Measurements from ENCODE around the gene RIPK1.
"Not testable (repeated sequence)": the region's sequence is repeated elsewhere in the genome, so short reads cannot be mapped to it uniquely, and the experiment has no call there.

RIPK1 gene

DNA sequence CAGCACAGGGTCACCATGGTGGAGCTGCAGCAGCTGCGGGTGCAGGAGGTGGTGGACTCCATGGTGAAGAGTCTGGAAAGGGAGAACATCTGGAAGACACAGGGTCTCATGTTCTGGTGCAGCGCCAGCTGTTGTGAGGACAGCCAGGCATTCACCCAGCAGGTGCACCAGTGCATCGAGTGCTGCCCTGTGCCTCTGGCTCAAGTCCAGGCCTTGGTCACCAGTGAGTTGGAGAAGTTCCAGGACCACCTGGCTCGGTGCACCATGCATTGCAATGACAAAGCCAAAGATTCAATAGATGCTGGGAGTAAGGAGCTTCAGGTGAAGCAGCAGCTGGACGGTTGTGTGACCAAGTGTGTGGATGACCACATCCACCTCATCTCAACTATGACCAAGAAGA lies 22.9 kb upstream of the RIPK1 start:
- DNase-seq: no peak

DNA sequence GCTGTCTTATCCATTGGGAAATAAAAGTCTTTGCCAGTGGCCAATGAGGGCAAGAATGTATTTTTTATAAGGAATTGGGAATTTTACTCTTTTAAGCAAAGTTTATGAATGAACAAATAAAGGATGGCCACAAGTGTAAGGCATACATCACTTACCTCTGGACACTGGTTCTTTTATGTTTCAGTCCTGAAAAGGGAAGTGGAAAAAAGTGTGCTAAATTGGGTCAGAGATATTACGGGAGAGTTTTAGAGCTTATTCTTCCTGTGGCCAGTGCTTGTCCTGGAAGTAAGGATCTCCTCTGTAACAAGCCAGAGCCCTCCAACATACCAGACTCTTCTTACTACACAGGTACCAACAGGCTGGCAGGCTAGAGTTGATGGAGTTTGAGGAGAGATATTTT lies 22.5 kb upstream of the RIPK1 start:
- no peak for DNase-seq

DNA sequence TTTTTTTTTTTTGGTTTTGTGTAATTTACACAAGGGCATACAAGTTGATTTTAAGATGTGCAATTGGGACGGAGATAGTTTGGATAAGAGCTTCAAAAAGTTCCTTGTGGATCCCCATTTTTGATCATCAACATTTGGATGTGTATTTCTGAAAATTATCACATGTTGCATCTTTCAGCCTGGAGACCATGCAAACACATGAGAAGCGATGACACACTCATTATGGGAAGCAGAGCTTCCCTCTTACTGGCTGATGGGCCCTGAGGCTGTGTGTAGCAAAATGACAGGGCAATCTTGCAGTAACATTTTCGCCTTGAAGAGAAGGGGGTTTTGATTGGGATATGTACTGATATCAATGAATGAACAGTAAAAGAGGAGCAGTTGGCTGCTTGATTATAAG lies 22.0 kb upstream of the RIPK1 start:
- no peak for DNase-seq

DNA sequence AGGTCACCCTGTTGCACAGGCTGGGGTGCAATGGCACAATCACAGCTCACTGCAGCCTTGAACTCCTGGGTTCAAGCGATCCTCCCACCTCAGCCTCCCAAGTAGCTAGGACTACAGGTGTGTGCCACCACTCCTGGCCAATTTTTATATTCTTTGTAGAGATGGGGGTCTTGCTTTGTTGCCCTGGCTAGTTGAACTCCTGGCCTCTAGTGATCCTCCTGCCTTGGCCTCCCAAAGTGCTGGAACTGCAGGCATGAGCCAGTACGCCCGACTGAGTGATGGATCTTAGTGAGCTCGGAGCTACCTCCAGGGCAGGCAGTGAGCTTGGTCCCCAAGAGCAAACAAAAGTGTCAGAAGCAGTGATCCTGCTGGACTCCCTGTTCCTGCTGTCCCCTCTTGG lies 20.3 kb upstream of the RIPK1 start:
- DNase-seq: not testable (repeated sequence)

DNA sequence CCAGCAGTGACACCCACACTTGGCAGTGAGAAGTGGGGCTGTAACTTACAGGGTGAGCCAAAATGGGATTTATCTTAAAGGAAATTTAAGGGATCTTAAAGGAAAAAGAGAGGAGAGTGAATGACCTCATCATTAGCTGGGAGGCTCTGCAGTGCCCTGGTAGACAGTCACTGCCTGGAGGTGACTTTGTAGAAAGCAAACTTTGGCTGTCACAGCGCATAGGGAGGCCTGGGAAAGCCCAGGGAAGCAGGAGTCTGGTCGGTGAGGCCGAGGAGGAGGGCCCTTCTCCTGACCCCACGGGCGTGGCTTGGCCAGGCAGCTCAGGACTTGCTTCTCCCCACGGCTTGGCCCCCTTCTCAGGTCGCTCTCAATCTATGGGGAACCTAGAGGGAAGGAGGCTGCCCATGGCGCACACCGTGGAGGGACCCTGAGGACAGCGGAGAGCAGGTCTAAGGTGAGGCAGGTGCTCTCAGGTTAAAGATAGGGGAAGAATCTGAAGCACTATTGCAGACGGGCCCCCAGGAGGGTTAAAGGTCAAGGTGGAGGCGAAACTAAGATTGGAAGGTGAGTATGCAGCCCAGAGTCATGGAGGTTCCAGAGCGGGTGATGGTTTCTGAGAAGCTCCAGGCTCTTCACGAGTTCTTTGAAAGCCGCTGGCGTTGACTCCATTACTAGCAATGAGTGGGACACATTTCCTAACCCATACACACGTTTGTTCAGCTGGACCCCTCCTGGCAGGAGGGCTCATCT lies 15.6 kb upstream of the RIPK1 start:
- DNase-seq: no peak

DNA sequence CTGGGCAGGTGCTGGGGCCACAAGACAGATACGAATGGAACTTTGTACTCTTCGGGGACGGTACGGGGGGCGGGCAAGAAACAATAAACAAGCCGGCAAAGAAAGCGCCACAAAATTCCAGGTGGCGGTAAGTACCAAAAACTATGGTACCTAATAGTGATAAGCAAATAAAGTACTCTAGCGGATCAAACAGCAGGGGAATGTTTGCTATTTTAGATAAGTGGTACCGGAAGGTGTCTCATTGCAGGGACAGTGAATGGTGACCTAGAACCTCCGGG lies 15.1 kb upstream of the RIPK1 start:
- DNase-seq: peak in 1 of 58 donors; percentile 13

DNA sequence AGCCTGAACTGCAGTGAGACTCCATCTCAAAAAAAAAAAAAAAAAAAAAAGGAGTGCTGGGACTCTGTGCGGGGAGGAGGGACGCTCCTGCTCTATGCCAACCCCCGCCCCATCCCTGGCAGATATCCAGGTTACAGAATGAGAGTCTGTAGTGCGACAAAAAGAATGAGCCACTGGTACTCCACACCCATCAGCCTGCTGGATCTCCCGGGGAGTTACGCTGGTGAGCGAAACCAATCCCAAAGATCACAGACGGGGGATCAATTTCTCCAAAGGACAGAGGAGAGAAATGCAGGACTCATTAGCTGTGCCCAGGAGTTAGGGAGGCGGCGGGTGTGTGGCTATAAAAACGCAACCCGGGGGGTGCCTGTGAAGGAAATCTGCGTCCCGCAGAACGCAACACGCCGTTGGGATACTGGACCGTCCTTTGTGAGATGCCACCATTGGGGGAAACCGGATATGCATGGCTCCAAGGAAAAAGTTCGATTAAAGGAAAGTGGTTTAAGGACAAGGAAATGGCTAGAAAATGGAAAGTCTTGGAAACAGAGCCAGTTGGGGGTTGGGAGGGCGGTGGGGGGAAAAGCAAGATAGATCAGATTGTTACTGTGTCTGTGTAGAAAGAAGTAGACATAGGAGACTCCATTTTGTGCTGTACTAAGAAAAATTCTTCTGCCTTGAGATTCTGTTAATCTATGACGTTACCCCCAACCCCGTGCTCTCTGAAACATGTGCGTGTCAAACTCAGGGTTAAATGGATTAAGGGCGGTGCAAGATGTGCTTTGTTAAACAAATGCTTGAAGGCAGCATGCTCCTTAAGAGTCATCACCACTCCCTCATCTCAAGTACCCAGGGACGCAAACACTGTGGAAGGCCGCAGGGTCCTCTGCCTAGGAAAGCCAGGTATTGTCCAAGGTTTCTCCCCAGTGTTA lies 13.8 kb upstream of the RIPK1 start:
- peak in 5 of 58 donors; percentile 10 to 55 (median 17) for DNase-seq

DNA sequence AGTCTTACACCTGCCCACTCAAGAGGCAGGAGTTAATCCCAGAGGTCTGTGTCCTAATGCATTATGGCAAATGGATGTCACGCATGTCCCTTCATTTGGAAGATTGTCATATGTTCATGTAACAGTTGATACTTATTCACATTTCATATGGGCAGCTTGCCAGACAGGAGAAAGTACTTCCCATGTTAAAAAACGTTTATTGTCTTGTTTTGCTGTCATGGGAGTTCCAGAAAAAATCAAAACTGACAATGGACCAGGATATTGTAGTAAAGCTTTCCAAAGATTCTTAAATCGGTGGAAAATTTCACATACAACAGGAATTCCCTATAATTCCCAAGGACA lies 13.2 kb upstream of the RIPK1 start:
- DNase-seq: not testable (repeated sequence)

DNA sequence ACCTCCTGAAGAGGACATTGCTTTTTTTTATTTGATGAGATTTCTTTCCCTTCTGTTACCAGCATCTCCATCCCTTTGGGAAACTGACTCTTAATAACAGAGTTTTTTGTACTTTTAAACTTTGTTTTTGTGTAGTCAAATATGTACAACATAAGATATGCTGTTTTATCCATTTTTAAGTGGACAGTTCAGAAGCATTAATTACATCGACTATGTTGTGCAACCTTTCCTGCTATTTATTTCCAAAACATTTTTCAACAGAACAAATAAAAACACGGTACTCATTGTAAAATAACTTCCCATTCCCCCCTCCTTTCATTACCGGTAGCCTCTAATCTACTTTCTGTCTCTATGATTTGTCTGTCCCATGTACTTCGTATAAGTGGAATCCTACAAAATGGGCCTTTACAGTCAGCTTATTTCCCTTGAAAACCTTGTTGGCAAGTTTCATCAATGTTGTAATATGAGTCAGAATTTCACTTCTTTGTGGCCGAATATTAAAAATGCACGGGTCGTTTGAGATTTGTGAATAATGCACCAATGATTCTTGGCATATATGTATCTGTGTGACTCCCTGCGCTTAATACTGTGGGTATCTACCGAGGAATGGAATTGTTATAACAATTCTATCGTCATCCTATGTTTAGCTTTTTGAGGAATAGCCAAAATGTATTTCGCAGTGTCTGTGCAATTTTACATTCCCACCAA lies 11.1 kb upstream of the RIPK1 start:
- no peak for DNase-seq

DNA sequence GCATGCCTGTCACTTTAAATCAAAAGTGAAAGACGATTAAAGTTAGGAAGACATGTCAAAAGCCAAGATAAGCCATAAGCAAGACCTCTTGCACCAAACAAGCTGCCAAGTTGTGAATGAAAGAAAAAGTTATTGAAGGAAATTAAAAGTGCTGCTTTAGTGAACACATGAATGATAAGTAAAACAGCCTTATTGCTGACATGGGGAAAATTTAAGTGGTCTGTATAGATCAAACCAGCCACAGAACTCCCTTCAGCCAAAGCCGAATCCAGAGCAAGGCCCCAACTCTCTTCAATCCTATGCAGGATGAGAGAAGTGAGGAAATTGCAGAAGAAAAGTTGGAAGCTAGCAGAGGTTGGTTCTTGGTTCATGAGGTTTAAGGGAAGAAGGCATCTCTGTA lies 9.3 kb upstream of the RIPK1 start:
- DNase-seq: no peak

DNA sequence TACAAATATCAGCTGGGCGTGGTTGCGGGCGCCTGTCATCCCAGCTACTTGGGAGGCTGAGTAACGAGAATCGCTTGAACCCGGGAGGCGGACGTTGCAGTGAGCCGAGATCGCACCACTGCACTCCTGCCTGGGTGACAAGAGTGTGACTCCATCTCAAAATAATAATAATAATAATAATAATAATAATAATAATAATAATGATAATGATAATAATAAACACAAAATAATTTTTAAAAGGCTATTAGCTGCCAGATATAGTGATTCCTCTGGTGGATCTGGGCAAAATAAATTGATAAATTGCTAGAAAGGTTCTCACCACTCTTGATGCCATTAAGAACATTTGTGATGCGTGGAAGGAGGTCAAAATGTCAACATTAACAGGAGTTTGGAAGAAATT lies 8.2 kb upstream of the RIPK1 start:
- DNase-seq: not testable (repeated sequence)

DNA sequence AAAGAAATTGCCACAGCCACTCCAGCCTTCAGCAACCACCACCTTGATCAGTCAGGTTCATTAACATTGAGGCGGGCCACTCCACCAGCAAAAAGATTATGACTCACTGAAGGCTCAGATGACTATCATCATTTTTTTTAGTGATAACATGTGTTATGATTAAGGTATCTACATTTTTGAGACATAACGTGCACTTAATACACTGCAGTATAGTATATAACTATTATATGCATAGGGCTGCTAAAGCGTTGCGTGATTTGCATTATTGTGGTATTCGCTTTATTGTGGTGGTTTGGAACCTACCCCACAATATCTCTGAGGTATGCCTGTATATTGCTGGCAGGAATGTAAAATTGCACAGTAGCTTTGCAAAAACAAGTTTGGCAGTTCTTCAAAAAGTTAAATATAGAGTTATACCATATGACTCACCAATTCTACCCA lies 6.8 kb upstream of the RIPK1 start:
- no peak for DNase-seq

DNA sequence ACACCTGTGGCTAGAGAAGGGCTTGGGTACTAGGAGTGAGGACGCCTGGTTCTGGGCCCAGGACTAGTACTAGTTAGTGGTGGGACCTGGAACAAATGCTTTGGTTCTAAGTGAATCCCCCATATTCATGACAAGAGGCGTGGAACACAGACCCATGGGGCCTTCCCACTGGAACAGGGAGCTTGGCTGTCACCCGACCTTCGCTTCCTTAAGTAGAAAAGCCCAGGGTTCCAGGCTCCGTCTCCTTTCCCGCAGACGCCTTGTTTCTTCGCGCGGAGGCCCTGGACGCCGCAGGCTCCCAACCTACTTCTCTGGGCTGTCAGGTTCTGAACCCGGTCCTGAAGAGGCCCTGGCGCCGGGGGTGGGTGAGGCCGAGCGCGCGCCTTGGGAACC lies 5.0 kb upstream of the RIPK1 start:
- DNase-seq: not testable (repeated sequence)

DNA sequence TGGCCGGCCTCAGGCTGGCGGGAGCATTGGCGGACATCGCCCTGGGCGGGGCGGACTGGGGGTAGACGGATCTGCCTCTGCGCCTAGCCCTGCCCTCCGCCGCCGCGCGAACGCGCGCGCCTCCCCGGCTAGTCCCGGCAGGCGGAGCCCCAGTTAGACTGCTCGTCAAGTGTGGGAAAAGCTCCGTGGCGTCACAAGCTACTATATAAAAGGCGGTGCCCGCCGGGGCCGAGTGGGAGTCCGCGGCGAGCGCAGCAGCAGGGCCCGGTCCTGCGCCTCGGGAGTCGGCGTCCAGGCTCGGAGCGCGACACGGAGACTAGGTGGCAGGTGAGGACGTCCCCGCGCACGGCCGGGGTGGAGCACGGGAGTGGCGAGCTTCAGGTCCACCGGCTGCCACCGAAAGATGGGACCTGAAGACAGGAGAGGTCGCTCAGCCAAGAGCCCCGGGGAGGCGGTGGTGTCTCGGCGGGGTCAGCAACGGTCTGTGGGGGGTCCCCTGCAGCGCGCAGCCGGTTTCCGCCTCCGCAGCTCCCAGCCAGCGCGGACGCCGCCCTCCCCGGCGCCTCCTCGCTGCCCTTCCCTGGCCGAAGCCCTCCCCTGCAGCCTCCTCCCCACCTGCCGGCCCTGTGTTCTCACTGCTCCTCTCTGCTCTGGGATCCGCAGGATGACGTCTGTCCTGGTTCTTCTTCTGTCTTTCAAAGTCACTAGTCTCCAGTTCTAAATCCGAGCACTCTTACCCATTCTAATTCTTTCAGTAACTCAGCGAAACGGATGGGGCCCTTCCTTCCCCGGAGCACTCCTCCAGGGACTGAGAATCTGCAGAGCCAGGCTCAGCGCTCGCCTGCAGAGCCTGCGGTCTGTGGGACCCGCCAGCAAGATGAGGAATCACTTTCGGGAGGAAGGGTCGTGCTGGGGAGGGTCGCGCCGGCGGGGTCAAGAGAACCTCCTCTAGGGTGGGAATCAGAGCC lies 4.3 kb upstream of the RIPK1 start:
- DNase-seq: peak; percentile 35 to 99 (median 88)

DNA sequence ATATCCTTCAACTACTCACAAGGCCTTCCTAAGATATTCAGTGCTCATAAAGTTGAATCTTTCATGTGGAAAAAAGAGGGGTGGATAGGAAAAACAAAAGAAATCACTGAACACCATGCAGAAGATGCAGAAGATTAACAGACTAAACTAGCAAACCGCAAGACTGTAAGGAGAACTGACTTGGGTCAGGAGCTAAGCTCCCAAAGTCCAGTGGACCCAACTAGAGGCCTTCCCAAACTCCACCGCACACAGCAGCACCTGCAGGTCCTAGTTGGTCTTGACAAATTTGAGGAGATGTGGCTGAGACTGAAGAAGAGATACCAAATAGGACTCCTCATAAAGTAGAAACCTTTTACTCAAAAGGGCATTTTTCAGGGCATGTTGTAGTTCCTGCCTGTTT lies 3.3 kb downstream of the RIPK1 start:
- no peak for DNase-seq

DNA sequence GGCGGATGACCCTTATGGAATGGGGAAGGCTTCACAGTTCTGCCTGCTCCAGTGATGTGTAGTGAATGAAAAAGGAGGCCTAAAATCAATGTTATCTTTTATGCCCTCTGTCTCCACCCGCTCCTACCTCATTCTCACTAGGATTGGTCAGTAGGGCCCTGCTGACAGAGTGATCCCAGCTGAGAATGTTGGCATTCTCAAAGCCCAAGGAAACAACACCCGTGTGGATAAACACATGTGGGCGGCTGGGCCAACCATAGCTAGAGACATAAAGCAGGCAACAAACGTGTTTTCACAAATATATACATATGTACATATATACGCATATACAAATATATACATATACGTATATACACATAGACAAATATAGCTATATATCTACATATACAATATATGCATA lies 4.5 kb downstream of the RIPK1 start:
- DNase-seq: no peak

DNA sequence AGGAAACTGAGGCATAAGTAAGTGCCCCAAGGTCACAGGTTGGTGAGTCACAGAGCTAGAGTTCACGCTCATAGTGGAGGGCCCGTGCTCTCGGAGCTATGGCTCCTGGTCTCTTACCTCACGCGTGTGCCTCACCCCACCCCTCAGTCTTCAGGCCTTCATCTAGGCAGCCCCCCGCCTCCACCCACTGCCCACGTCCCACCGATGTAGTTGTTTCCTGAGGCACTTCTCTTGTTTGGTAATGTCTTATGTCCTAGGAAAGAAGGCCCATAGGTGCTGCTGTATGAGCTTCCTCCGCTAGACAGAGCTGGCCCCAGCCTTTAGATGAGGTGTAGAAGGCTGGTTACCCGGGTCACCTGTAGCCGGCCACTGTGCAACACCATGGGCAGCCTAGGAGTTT lies 5.1 kb downstream of the RIPK1 start:
- DNase-seq: no peak

DNA sequence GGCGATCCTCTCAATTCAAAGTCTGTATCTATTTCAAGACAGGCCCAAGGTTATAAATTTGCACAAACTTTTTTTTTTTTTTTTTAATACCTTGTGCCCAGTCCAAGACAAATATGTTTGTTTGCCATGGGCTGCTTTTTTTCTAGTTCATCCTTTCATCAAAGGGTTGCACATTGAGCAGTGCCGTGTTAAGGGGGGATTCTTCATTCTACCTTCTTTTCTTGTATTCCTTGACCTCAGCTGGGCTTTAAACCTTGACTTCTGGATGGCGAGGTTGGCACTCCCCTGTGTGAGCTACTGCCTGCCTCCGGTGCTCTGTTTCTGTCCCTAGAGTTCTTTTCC lies 7.4 kb downstream of the RIPK1 start:
- no peak for DNase-seq

DNA sequence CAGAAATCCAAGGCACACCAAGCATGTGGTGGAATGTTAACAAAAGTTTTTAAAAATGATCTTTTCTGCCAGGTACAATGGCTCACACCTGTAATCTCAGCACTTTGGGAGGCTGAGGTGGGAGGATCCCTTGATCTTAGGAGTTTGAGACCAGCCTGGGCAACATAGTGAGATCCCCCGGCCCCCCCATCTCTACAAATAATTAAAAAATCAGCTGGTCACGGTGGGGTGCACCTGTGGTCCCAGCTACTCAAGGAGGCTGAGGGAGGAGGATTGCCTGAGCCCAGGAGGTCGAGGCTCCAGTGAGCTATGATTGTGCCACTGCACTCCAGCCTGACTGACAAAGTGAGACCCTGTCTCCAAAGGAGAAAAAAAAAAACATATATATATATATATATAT lies 8.0 kb downstream of the RIPK1 start:
- DNase-seq: no peak

DNA sequence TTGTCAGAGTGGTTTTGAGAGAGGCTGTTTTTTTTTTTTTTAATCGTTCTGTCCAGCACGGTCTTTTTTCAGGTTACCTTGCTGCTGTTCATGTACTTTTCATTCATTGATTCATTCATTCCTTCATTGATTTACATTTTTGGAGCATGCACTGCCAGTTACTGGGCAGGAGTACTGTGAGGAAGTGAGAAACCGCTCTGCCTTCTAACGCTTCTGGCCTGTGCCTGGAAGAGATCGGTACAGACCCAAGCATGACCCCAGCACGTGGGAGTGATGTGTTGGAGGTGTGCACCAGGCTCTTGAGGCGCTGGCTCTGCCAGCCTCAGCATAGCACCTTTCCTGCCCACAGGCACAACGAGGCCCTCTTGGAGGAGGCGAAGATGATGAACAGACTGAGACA lies 9.1 kb downstream of the RIPK1 start:
- no peak for DNase-seq

DNA sequence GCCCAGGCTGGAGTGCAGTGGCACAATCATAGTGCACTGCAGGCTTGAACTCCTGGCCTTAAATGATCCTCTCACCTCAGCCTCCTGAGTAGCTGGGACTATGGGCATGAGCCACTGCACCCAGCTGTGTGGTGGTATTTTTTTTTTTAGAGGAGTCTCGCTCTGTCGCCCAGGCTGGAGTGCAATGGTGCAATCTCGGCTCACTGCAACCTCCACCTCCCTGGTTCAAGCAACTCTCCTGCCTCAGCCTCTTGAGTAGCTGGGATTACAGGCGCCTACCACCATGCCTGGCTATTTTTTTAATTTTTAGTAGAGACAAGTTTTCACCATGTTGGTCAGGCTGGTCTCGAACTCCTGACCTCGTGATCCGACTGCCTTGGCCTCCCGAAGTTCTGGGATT lies 10.7 kb downstream of the RIPK1 start:
- DNase-seq: not testable (repeated sequence)
